Fibroblast of skin of left biceps (primary cell): ENCODE data around the gene MAPK8.

Source experiments
- DNase-seq, 2 experiments: peaks; one replicate each; pipeline ENCODE4 v3.0.0-alpha.2; 2013; ENCODE audit warnings: low read depth in 2 of 2

Gene MAPK8

GRCh38 chr10:48383393-48383792 is 76.9 kb downstream of the MAPK8 start:
- DNase-seq: no peak

GRCh38 chr10:48384699-48384982 is 78.2 kb downstream of the MAPK8 start:
- no peak for DNase-seq

- no peak for DNase-seq
Observed at GRCh38 chr10:48389272-48389671, 82.8 kb downstream of the MAPK8 start.

GRCh38 chr10:48389846-48390557 is 83.5 kb downstream of the MAPK8 start:
- no peak for DNase-seq

- DNase-seq: no peak
Observed at GRCh38 chr10:48390558-48390871, 84.0 kb downstream of the MAPK8 start.

- DNase-seq: peak in 1 of 2 experiments; percentile 13
Observed at GRCh38 chr10:48390933-48391845, 84.7 kb downstream of the MAPK8 start.

- no peak for DNase-seq
Observed at GRCh38 chr10:48391994-48392393, 85.5 kb downstream of the MAPK8 start.

- no peak for DNase-seq
Observed at GRCh38 chr10:48398261-48398660, 91.8 kb downstream of the MAPK8 start.

GRCh38 chr10:48399056-48399541 is 92.6 kb downstream of the MAPK8 start:
- DNase-seq: no peak

- no peak for DNase-seq
Observed at GRCh38 chr10:48399551-48399950, 93.1 kb downstream of the MAPK8 start.

GRCh38 chr10:48400129-48400849 is 93.8 kb downstream of the MAPK8 start:
- DNase-seq: peak in 1 of 2 experiments; percentile 6

- DNase-seq: no peak
Observed at GRCh38 chr10:48400850-48401220, 94.4 kb downstream of the MAPK8 start.

GRCh38 chr10:48404646-48405045 is 98.2 kb downstream of the MAPK8 start:
- peak in 1 of 2 experiments; percentile 22 for DNase-seq

GRCh38 chr10:48406204-48406603 is 99.7 kb downstream of the MAPK8 start:
- no peak for DNase-seq

- DNase-seq: no peak
Observed at GRCh38 chr10:48406658-48407057, 100.2 kb downstream of the MAPK8 start.

GRCh38 chr10:48410503-48410902 is 104.0 kb downstream of the MAPK8 start:
- no peak for DNase-seq

- no peak for DNase-seq
Observed at GRCh38 chr10:48411510-48411909, 105.0 kb downstream of the MAPK8 start.

GRCh38 chr10:48412081-48412480 is 105.6 kb downstream of the MAPK8 start:
- no peak for DNase-seq

GRCh38 chr10:48412933-48413332 is 106.5 kb downstream of the MAPK8 start:
- DNase-seq: no peak

GRCh38 chr10:48414160-48414559 is 107.7 kb downstream of the MAPK8 start:
- no peak for DNase-seq

GRCh38 chr10:48414778-48415177 is 108.3 kb downstream of the MAPK8 start:
- peak in 1 of 2 experiments; percentile 6 for DNase-seq

- no peak for DNase-seq
Observed at GRCh38 chr10:48416584-48417232, 110.2 kb downstream of the MAPK8 start.
